Muscle of leg (tissue), 11 donors: ENCODE measurements around the gene LGALS1. TPM values are rescaled to one million over a fixed set of nuclear protein-coding genes. Genes with fewer than 3 reads are reported as not detected.

ENCODE experiments used
- DNase-seq: peaks from one replicate; pipeline ENCODE4 v3.0.0; 2013
- H3K27ac ChIP-seq: one replicate; pipeline ENCODE4 v1.5.1; 2013; ENCODE audit warnings: mild to moderate bottlenecking, low read length, control low read depth
- H3K27me3 ChIP-seq: one replicate; pipeline ENCODE4 v1.6.1; 2013; ENCODE audit warnings: low read length; ENCODE audit not compliant: control insufficient read depth, insufficient read depth
- H3K36me3 ChIP-seq: one replicate; pipeline ENCODE4 v1.6.1; 2013; ENCODE audit warnings: low read length; ENCODE audit not compliant: control insufficient read depth, insufficient read depth
- H3K4me1 ChIP-seq: one replicate; pipeline ENCODE4 v1.6.1; 2013; ENCODE audit warnings: low read length; ENCODE audit not compliant: control insufficient read depth, insufficient read depth
- H3K4me3 ChIP-seq: one replicate; pipeline ENCODE4 v1.5.1; 2013; ENCODE audit warnings: low read length, control low read depth
- H3K9me3 ChIP-seq: replicated peaks from 2 replicates; pipeline ENCODE4 v1.6.1; 2013; ENCODE audit warnings: low read depth, low read length; ENCODE audit not compliant: control insufficient read depth
- WGBS: methylation state at CpG from one replicate; pipeline ENCODE4 v1.1.5; 2013; ENCODE audit warnings: missing lambda C conversion rate; ENCODE audit not compliant: insufficient coverage; 5-methylcytosine and 5-hydroxymethylcytosine counted together
- polyA plus RNA-seq, 8 donors: library from polyadenylated mRNA; unstranded; fragments of 120-200 nt; gene quantifications; one replicate each; pipeline versions ENCODE4 v1.2.1 to v1.2.3, GENCODE V29; 2013; ENCODE audit warnings: inconsistent platforms in 1 of 8, low replicate concordance in 1 of 8; ENCODE audit not compliant: insufficient read length in 8 of 8, insufficient read depth in 1 of 8
- total RNA-seq: library from RNA; stranded (reverse); fragments of 120-200 nt; gene quantifications from one replicate; pipeline ENCODE4 v1.2.4, GENCODE V29; 2013

The LGALS1 gene
- total and polyA plus RNA-seq, 9 donors: 1,526 to 2,864 (median 2,103) TPM

GRCh38 chr22:37661160-37661924 lies 14.1 kb upstream of the LGALS1 start:
- no peaks in the 10 kb centered on the region for H3K9me3 ChIP-seq
- no peak overlapping the region for H3K4me3 ChIP-seq
- peaks cover 61% of the 10 kb centered on the region for H3K4me1 ChIP-seq
- 39% methylated on average over 7 of the region's 12 CpGs for WGBS
- H3K27me3 ChIP-seq: no peaks in the 10 kb centered on the region
- DNase-seq: peak; percentile 91
- H3K36me3 ChIP-seq: peaks cover 16% of the 10 kb centered on the region
- peak overlapping the region; percentile 86 for H3K27ac ChIP-seq

GRCh38 chr22:37662039-37662438 lies 13.4 kb upstream of the LGALS1 start:
- peaks cover 59% of the 10 kb centered on the region for H3K4me1 ChIP-seq

GRCh38 chr22:37663521-37664140 lies 11.8 kb upstream of the LGALS1 start:
- Histone ChIP-seq H3K9me3 (no peaks in the 10 kb centered on the region), H3K27me3 (no peaks in the 10 kb centered on the region), H3K36me3 (peaks cover 22% of the 10 kb centered on the region), H3K27ac (peak overlapping the region; percentile 49), H3K4me1 (peaks cover 53% of the 10 kb centered on the region), H3K4me3 (no peak overlapping the region)
- WGBS: 52% methylated on average over 8 of the region's 16 CpGs
- DNase-seq: peak; percentile 64

More at GRCh38 chr22:37662039-37662438, 13.4 kb upstream of the LGALS1 start:
- peak overlapping the region; percentile 62 for H3K27ac ChIP-seq
- no peak overlapping the region for H3K4me3 ChIP-seq
- DNase-seq: no peak
- 71% methylated on average over 1 of the region's 5 CpGs for WGBS
- H3K36me3 ChIP-seq: peaks cover 22% of the 10 kb centered on the region
- H3K9me3 ChIP-seq: no peaks in the 10 kb centered on the region
- H3K27me3 ChIP-seq: no peaks in the 10 kb centered on the region

GRCh38 chr22:37664249-37665101 lies 11.0 kb upstream of the LGALS1 start:
- H3K4me3 ChIP-seq: no peak overlapping the region
- H3K4me1 ChIP-seq: peaks cover 49% of the 10 kb centered on the region
- H3K27ac ChIP-seq: no peak overlapping the region
- H3K9me3 ChIP-seq: no peaks in the 10 kb centered on the region
- peaks cover 22% of the 10 kb centered on the region for H3K36me3 ChIP-seq
- WGBS: 69% methylated on average over 16 of the region's 16 CpGs
- peak; percentile 57 for DNase-seq
- no peaks in the 10 kb centered on the region for H3K27me3 ChIP-seq

GRCh38 chr22:37665487-37665886 lies 9.9 kb upstream of the LGALS1 start:
- no peak overlapping the region for H3K27ac ChIP-seq
- peaks cover 39% of the 10 kb centered on the region for H3K4me1 ChIP-seq
- H3K27me3 ChIP-seq: no peaks in the 10 kb centered on the region
- H3K36me3 ChIP-seq: peaks cover 20% of the 10 kb centered on the region
- DNase-seq: no peak
- no peak overlapping the region for H3K4me3 ChIP-seq
- H3K9me3 ChIP-seq: no peaks in the 10 kb centered on the region
- WGBS: 94% methylated on average over 22 of the region's 24 CpGs

- peaks cover 20% of the 10 kb centered on the region for H3K36me3 ChIP-seq
- no peak overlapping the region for H3K27ac ChIP-seq
- no peak for DNase-seq
- peaks cover 25% of the 10 kb centered on the region for H3K4me1 ChIP-seq
- WGBS: 87% methylated on average over 3 of the region's 6 CpGs
- no peaks in the 10 kb centered on the region for H3K27me3 ChIP-seq
- H3K9me3 ChIP-seq: no peaks in the 10 kb centered on the region
- no peak overlapping the region for H3K4me3 ChIP-seq
These were observed 5.8 kb upstream of the LGALS1 start for GRCh38 chr22:37669586-37669985.

- Histone ChIP-seq H3K4me1 (peaks cover 40% of the 10 kb centered on the region), H3K4me3 (no peak overlapping the region), H3K27ac (no peak overlapping the region), H3K36me3 (no peaks in the 10 kb centered on the region), H3K9me3 (no peaks in the 10 kb centered on the region), H3K27me3 (no peaks in the 10 kb centered on the region)
- no peak for DNase-seq
- WGBS: 79% methylated on average over 5 of the region's 15 CpGs
These were observed 3.1 kb upstream of the LGALS1 start for GRCh38 chr22:37672206-37672919.

GRCh38 chr22:37672920-37673455 lies 2.4 kb upstream of the LGALS1 start:
- H3K4me1 ChIP-seq: peaks cover 46% of the 10 kb centered on the region
- no peaks in the 10 kb centered on the region for H3K9me3 ChIP-seq
- no peak overlapping the region for H3K4me3 ChIP-seq
- H3K36me3 ChIP-seq: peaks cover 3% of the 10 kb centered on the region
- H3K27ac ChIP-seq: peak overlapping the region; percentile 25
- H3K27me3 ChIP-seq: no peaks in the 10 kb centered on the region
- DNase-seq: no peak
- WGBS: 70% methylated on average over 7 of the region's 11 CpGs

- Histone ChIP-seq H3K36me3 (peaks cover 14% of the 10 kb centered on the region), H3K4me3 (no peak overlapping the region), H3K9me3 (no peaks in the 10 kb centered on the region), H3K27ac (peak overlapping the region; percentile 99), H3K4me1 (peaks cover 50% of the 10 kb centered on the region), H3K27me3 (no peaks in the 10 kb centered on the region)
- DNase-seq: no peak
- 100% methylated on average over 7 of the region's 12 CpGs for WGBS
These were observed 1.2 kb upstream of the LGALS1 start for GRCh38 chr22:37674248-37674647.
